ENCODE measurements around the gene DNMBP. TPM values are rescaled to one million over a fixed set of nuclear protein-coding genes. Genes with fewer than 3 reads are reported as not detected.
A peak's percentile ranks its signal among the peaks of the same experiment; 100 is the strongest.

DNMBP gene
- total and polyA plus RNA-seq, 2 experiments from 2014 or later: 13.4 to 31.2 TPM

GRCh38 chr10:99849057-99849456 is 160.7 kb downstream of the DNMBP start (continued):
- TF ChIP-seq ZNF331 (CRISPR knock-in tag; IDR thresholded peaks at IDR 0.05; ENCODE audit: low read depth): no peak
- TF ChIP-seq ZNF114 (CRISPR knock-in tag; IDR thresholded peaks at IDR 0.05): no peak
- TF ChIP-seq EZH2phosphoT487 (IDR thresholded peaks at IDR 0.05; ENCODE audit: unreplicated experiment): no peak

- no peaks in the 10 kb centered on the region for H3K36me3 ChIP-seq (ENCODE audit: insufficient read depth)
- Mint-ChIP-seq H3K27me3 (ENCODE audit: insufficient read depth, low read depth, poor library complexity) (peaks cover 8% of the 10 kb centered on the region), H3K9me3 (peaks cover 8% of the 10 kb centered on the region), H3K4me3 (peak overlapping the region; percentile 19; the same call in 1 of the 3 replicates), H3K4me1 (peaks cover 41% of the 10 kb centered on the region), H3K27ac (0 out of 2 replicates have a peak overlapping the region, but pooled peaks have one; percentile 42), H3K36me3 (ENCODE audit: low read depth) (peaks cover 5% of the 10 kb centered on the region)
- peak; percentile 95 for DNase-seq (ENCODE audit: low spot score)
- peak; percentile 98 to 99 for TF ChIP-seq CTCF (conservative IDR thresholded peaks at IDR 0.05; ENCODE audit: low read depth in 2 of 2)
- peak; percentile 41; the same call in 1 of the 2 replicates for TF ChIP-seq CREB1 (CRISPR knock-in tag; IDR thresholded peaks at IDR 0.05; ENCODE audit: low read depth)
- no peak for TF ChIP-seq STAT1 (IDR thresholded peaks at IDR 0.05; ENCODE audit: unreplicated experiment)
- no peaks in the 10 kb centered on the region for H4K20me1 ChIP-seq (replicated peaks; ENCODE audit: insufficient read depth)
- H3K79me2 ChIP-seq (replicated peaks; ENCODE audit: insufficient read depth): no peaks in the 10 kb centered on the region
- peak overlapping the region; percentile 49 for H2AFZ ChIP-seq
- peaks cover 25% of the 10 kb centered on the region for H3K4me1 ChIP-seq (ENCODE audit: insufficient read depth)
- peak overlapping the region; percentile 18; the same call in 1 of the 2 replicates for H3K4me2 ChIP-seq
- no peaks in the 10 kb centered on the region for H3K9me2 ChIP-seq (ENCODE audit: insufficient read depth)
- H3K27me3 ChIP-seq (ENCODE audit: insufficient read depth): no peaks in the 10 kb centered on the region
- H3K4me3 ChIP-seq: 0 out of 2 replicates have a peak overlapping the region, but pooled peaks have one; percentile 6
- ATAC-seq: peak; percentile 71
- H3F3A ChIP-seq (replicated peaks; ENCODE audit: low read depth): peaks cover 4% of the 10 kb centered on the region; the same call in 1 of the 2 replicates
- H3K27ac ChIP-seq (ENCODE audit: low read depth): no peak overlapping the region
Measured at GRCh38 chr10:99845837-99846382, 163.8 kb downstream of the DNMBP start.

- Histone ChIP-seq H3K4me2 (no peak overlapping the region), H4K20me1 (replicated peaks; ENCODE audit: insufficient read depth) (no peaks in the 10 kb centered on the region), H3K27me3 (ENCODE audit: insufficient read depth) (no peaks in the 10 kb centered on the region), H3K36me3 (ENCODE audit: insufficient read depth) (no peaks in the 10 kb centered on the region), H3K4me3 (no peak overlapping the region), H3K79me2 (replicated peaks; ENCODE audit: insufficient read depth) (no peaks in the 10 kb centered on the region), H3K9me2 (ENCODE audit: insufficient read depth) (no peaks in the 10 kb centered on the region), H3K4me1 (ENCODE audit: insufficient read depth) (peaks cover 20% of the 10 kb centered on the region), H2AFZ (no peak overlapping the region), H3F3A (replicated peaks; ENCODE audit: low read depth) (peaks cover 4% of the 10 kb centered on the region; the same call in 1 of the 2 replicates), H3K27ac (ENCODE audit: low read depth) (no peak overlapping the region)
- DNase-seq (ENCODE audit: low spot score) (no peak), ATAC-seq (no peak)
- Mint-ChIP-seq H3K36me3 (ENCODE audit: low read depth) (peaks cover 8% of the 10 kb centered on the region), H3K27me3 (ENCODE audit: insufficient read depth, low read depth, poor library complexity) (peaks cover 10% of the 10 kb centered on the region), H3K4me1 (peaks cover 26% of the 10 kb centered on the region), H3K9me3 (peaks cover 10% of the 10 kb centered on the region), H3K4me3 (no peak overlapping the region), H3K27ac (no peak overlapping the region)
- TF ChIP-seq POLR2AphosphoS5 (IDR thresholded peaks at IDR 0.05; ENCODE audit: low read depth) (no peak), JUNB (IDR thresholded peaks at IDR 0.05; ENCODE audit: unreplicated experiment) (no peak), NANOG (IDR thresholded peaks at IDR 0.05; ENCODE audit: borderline replicate concordance) (no peak), ZNF114 (CRISPR knock-in tag; IDR thresholded peaks at IDR 0.05) (no peak), CTCF (conservative IDR thresholded peaks at IDR 0.05; ENCODE audit: low read depth in 2 of 2) (no peak)
Measured at GRCh38 chr10:99844433-99844955, 165.3 kb downstream of the DNMBP start.

Measured in GM23338 (cell line).